Fibroblast of villous mesenchyme (primary cell): ENCODE data around the gene KCTD18. TPM values are rescaled to one million over a fixed set of nuclear protein-coding genes. Genes with fewer than 3 reads are reported as not detected.

Experiments used
- DNase-seq: peaks from one replicate; pipeline ENCODE4 v3.0.0-alpha.2; 2010; ENCODE audit warnings: low read depth
- H3K4me3 ChIP-seq: 2 replicates; pipeline ENCODE4 v1.5.1; 2011; ENCODE audit warnings: low read depth, mild to moderate bottlenecking, low read length
- CTCF ChIP-seq: IDR thresholded peaks from 2 replicates; pipeline ENCODE4 v1.5.1; 2012; ENCODE audit warnings: low read depth, mild to moderate bottlenecking, low read length; ENCODE audit not compliant: insufficient read depth
- total RNA-seq: library from RNA; depleted of rRNA; stranded (reverse); fragments of >200 nt; gene quantifications from 2 replicates; pipeline ENCODE4 v1.2.3, GENCODE V29; 2012

The KCTD18 gene
- total RNA-seq, 1 donor: 16.4 TPM

DNA sequence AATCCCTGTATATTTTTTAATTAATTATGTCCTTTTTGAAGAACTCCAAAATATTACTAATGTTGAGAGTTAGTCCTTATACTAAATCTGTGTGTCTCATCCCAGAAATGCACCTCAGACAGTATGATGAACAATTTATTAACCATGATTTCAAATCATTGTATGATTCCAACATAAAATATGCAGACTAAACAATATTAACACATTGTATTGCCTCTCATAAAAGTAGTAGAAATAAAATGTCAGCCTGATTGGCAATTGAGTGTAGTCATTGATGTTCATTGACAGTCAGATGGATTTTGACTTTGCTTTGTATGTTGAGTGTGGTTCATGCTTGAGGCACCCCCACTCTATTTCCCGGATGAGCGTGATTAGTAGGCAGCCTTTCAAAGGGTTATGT lies 57.5 kb downstream of the KCTD18 start:
- no peak for TF ChIP-seq CTCF
- no peak for DNase-seq
- H3K4me3 ChIP-seq: no peak overlapping the region

DNA sequence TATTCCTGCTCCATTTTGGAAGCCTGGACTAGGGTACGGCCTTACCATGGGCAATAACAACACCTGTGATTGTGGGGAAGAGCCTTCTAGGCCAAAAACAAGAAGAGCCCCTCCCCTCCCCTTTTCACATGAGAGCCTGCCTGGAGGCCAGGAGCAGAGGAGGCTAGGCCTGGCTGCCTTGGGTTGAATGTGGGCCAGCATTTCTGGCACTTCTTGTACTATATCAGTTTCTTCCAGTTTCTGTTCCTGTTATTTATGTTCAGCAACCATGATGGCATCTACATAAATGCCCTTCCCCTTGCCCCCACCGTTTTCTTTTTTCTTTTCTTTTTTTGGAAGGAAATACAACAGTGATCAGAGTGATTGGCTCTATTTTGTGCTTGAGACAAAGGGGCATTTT lies 58.4 kb downstream of the KCTD18 start:
- no peak overlapping the region for H3K4me3 ChIP-seq
- no peak for DNase-seq
- TF ChIP-seq CTCF: no peak

- no peak overlapping the region for H3K4me3 ChIP-seq
- DNase-seq: no peak
- no peak for TF ChIP-seq CTCF
These were observed 59.6 kb downstream of the KCTD18 start for GRCh38 chr2:200450288-200450687.

DNA sequence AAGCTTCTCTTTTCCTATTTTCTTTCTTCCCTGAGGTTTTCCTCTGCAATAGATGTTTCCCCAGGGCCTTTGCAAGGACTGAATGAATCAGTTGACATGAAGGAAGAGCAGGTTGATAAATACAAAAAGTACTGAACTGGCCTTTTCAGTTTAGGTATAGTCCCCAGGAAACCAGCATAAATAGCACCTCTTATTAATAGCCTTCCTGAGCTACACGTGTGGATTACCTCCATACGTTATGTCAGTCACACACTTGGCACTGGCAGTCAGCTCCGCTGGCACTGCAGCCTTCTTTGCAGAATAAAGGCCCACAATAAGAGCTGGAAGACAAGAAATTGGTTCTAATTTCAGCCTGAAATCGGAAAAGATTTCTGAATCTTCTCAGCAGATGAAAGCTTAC lies 60.7 kb downstream of the KCTD18 start:
- no peak for TF ChIP-seq CTCF
- H3K4me3 ChIP-seq: no peak overlapping the region
- no peak for DNase-seq

DNA sequence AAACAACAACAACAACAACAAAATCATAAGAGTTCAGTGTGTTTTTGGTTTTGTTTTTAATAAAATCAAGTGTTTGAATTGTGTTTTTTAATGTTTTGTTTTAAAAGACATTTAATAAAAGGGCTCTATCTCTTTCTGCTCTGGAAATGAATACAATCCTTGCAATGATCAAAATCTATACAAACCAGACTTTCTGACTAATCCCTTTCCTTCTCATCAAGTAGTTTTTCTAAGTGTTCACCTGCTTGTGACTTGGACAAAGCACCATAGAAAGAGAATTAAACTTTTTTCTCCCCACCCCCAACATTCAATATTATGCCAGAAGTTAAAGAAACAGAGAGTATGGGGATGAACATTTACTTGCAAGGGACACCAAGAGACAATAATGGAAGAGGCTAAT lies 61.4 kb downstream of the KCTD18 start:
- TF ChIP-seq CTCF: no peak
- H3K4me3 ChIP-seq: no peak overlapping the region
- DNase-seq: no peak

DNA sequence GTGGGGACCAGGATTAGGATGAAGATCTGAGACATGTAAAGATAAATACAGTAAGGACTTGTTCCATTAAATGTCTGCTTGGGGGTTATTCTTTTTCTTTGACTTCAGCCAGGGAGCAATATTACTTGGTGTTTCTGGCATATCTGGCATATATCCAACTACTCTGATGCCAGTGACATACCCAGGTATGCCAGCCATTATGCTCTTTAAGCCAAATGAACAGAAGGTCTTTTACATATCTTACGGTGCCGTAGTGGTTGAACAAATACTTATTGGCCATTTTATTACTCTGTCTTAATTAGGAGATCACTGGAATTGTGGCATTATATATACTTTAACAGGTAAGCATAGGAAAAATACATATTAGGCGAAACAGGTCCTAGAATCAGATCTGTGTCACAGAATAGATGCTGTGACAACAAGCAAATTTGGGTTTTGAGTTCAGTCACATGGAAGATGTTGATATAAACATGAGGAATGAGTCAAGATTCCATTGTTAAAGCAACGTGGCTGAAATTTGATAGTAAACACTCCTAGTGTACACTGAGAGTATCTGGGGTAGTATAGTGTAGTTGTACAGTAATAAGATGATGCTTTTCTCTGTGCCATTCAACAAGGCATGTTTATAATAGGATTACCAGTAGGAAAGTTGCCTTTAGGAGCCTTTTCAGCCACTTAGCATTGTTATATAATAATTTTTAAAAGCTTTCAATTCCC lies 62.6 kb downstream of the KCTD18 start:
- no peak for TF ChIP-seq CTCF
- peak; percentile 39 for DNase-seq
- H3K4me3 ChIP-seq: no peak overlapping the region

GRCh38 chr2:200446612-200447011 lies 63.3 kb downstream of the KCTD18 start:
- H3K4me3 ChIP-seq: no peak overlapping the region
- DNase-seq: no peak
- no peak for TF ChIP-seq CTCF
